ENCODE data around the gene SLC13A3. TPM values are rescaled to one million over a fixed set of nuclear protein-coding genes. Genes with fewer than 3 reads are reported as not detected.

The SLC13A3 gene, protein sequence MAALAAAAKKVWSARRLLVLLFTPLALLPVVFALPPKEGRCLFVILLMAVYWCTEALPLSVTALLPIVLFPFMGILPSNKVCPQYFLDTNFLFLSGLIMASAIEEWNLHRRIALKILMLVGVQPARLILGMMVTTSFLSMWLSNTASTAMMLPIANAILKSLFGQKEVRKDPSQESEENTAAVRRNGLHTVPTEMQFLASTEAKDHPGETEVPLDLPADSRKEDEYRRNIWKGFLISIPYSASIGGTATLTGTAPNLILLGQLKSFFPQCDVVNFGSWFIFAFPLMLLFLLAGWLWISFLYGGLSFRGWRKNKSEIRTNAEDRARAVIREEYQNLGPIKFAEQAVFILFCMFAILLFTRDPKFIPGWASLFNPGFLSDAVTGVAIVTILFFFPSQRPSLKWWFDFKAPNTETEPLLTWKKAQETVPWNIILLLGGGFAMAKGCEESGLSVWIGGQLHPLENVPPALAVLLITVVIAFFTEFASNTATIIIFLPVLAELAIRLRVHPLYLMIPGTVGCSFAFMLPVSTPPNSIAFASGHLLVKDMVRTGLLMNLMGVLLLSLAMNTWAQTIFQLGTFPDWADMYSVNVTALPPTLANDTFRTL
- under 1 TPM in 1 of 2 donors, not detected in 1; 0.21 TPM for total RNA-seq

DNA sequence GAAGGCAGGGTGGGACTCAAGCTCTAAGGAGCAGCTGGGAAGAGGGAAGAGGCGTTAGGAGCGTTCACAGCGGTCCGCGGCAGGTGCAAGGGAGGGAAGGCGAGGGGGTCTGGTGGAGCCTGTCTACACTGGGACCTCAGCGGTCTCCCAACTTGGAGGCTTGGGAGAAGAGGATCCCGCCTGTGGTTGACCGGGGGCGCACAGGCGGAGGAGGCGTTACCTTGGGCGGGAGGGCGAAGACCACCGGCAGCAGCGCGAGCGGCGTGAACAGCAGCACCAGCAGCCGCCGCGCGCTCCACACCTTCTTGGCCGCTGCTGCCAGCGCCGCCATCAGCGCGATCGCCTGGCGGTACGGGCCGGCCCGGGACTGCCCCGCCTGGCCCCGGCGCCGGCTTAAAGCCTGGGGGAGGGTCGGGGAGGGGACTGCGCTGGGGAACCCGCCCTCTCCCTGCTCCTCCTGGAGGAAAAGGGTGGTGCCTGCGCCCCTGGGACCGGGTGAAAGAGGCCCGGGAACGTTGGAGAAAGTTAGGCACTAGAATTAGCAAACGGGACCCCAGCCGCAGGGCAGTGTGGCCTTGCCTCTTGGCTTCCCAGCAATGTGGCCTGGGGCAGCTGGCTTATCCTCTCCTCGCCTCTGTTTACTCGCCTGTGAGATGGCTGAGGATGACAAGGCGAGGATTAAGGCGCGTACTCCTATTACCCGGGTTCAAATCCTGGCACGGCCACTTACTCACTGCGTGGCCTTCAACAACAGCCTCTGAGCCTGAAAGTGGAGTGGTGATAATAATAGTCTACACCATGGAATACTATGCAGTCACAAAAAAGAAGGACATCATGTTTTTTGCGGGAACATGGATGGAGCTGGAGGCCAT is at the start of gene SLC13A3:
Gene SLC13A3, minus strand, starts transcription at position 369 of the 872 bp plus-strand sequence. Its CDS starts 38 bp downstream, at position 331.
- H3K27me3 Mint-ChIP-seq (ENCODE audit: low read depth), result peaks cover 40% of the 10 kb centered on the region
- ATAC-seq (replicated peaks in 1 of 2) (no peak), DNase-seq (no peak)
- H3K4me1 Mint-ChIP-seq (ENCODE audit: low read depth), result peaks cover 6% of the 10 kb centered on the region
- no peak within 1 kb of the TSS for H3K27ac Mint-ChIP-seq
- H3K4me3 Mint-ChIP-seq, result peak within 1 kb of the TSS in 1 of 2 donors; percentile 46
- peaks cover 2 to 3% of the 10 kb centered on the region in 2 donors for H3K36me3 Mint-ChIP-seq (ENCODE audit: insufficient read depth in 2 of 2)
- H3K9me3 Mint-ChIP-seq, result no peaks in the 10 kb centered on the region

DNA sequence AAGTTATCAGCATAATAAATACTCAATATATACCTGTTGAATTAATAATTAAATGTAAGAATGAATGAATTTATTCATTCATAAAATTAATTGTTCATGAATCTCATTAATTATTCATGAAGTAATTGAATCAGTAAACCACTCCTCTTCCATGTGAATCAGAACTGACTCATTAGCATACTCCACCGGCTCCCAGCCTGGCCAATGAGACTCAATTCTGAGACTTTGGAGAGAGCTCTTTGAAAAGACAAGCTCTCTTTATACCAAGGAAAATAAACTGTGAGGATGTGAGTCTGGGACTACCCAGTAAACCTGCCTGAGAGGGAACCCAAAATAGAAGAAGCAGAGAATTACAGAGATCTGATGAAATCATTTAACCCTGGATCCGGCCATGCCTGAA is 49.8 kb upstream of the SLC13A3 start:
- peaks cover 19% of the 10 kb centered on the region for H3K27me3 Mint-ChIP-seq (ENCODE audit: low read depth)
- ATAC-seq (replicated peaks in 1 of 2) (no peak), DNase-seq (no peak)
- no peak overlapping the region for H3K4me3 Mint-ChIP-seq
- H3K27ac Mint-ChIP-seq, result no peak overlapping the region
- peaks cover 0 to under 1% of the 10 kb centered on the region in 2 donors for H3K36me3 Mint-ChIP-seq (ENCODE audit: insufficient read depth in 2 of 2)
- H3K9me3 Mint-ChIP-seq, result no peaks in the 10 kb centered on the region
- no peaks in the 10 kb centered on the region for H3K4me1 Mint-ChIP-seq (ENCODE audit: low read depth)

DNA sequence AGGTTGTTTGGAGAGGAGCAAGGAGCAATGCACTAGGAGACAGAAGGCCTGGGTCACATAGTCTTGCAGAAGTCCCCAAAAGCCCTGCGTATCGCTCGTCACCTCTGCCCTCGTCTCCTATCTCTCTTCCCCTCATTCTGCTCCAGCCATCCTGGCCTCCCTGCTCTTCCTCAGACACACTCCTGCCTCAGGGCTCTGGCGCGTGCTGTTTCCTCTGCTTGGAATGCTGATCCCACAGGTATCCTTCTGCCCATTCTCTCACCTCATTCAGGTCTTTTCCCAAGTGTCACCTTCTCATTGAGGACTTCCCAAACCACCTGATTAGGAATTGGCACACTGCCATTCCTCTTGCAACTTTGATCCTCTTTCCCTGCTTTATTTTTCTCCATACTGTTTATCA is 49.2 kb upstream of the SLC13A3 start:
- H3K36me3 Mint-ChIP-seq (ENCODE audit: insufficient read depth in 2 of 2), result no peaks in the 10 kb centered on the region
- H3K27me3 Mint-ChIP-seq (ENCODE audit: low read depth), result peaks cover 17% of the 10 kb centered on the region
- H3K4me1 Mint-ChIP-seq (ENCODE audit: low read depth), result no peaks in the 10 kb centered on the region
- H3K4me3 Mint-ChIP-seq, result no peak overlapping the region
- H3K27ac Mint-ChIP-seq, result no peak overlapping the region
- DNase-seq, result no peak
- no peaks in the 10 kb centered on the region for H3K9me3 Mint-ChIP-seq
- ATAC-seq (replicated peaks in 1 of 2), result no peak

DNA sequence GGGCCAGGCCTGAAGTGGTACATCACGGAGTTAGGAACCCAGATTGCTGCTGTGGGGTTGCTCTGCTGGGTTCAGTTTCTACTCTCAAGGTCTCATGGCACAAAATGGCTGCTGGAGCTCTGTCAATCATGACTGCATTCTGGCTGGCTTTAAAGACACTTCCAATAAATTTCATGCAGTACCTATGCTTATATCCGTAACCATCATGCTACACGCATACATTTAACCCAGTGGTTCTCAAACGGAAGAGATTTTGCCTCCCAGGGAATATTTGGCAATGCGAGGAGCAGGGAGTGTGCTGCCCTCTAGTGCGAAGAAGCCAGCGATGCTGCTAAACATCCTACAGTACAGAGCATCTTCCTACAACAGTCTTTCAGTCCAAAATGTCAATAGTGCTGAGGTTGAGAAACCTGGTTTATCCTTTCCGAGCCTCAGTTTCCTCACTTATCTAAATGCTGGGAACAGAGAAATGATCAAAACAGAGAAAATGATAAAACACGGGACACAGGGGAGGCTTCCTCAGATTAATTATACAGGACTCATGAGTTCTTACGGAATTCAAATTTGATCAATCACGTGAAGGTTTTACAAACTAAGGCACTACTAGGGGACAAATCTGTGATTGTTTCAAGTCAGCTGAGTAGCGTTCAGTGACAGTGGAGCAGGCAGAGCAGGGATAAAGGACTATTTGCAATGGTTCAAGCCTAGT is 48.5 kb upstream of the SLC13A3 start:
- no peaks in the 10 kb centered on the region for H3K9me3 Mint-ChIP-seq

DNA sequence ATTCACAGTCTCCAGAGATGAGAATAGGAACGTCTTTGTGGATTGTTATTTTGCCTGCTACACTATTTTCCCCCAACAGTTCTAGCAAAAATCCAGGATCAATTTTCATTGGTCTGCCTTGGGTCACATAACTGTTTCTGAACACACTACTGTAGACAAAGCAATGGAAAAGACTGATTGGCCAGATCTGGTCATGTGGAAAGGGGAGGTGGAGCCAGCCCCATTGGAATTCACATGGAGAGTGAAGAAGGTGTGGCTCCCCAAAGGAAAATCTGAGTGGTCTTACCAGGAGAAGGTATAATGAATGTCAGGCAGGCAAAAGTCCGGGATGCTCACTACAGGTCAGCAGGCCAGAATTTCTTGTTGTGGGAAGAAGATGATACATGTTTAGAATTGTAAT is 47.5 kb upstream of the SLC13A3 start:
- H3K27me3 Mint-ChIP-seq (ENCODE audit: low read depth), result peaks cover 8% of the 10 kb centered on the region
- no peaks in the 10 kb centered on the region for H3K9me3 Mint-ChIP-seq
- no peaks in the 10 kb centered on the region for H3K36me3 Mint-ChIP-seq (ENCODE audit: insufficient read depth in 2 of 2)

More for the DNA sequence above, 48.5 kb upstream of the SLC13A3 start:
- Mint-ChIP-seq H3K4me3 (no peak overlapping the region), H3K4me1 (ENCODE audit: low read depth) (no peaks in the 10 kb centered on the region), H3K27ac (no peak overlapping the region), H3K36me3 (ENCODE audit: insufficient read depth in 2 of 2) (no peaks in the 10 kb centered on the region), H3K27me3 (ENCODE audit: low read depth) (peaks cover 13% of the 10 kb centered on the region)
- ATAC-seq (replicated peaks in 1 of 2) (no peak), DNase-seq (no peak)

DNA sequence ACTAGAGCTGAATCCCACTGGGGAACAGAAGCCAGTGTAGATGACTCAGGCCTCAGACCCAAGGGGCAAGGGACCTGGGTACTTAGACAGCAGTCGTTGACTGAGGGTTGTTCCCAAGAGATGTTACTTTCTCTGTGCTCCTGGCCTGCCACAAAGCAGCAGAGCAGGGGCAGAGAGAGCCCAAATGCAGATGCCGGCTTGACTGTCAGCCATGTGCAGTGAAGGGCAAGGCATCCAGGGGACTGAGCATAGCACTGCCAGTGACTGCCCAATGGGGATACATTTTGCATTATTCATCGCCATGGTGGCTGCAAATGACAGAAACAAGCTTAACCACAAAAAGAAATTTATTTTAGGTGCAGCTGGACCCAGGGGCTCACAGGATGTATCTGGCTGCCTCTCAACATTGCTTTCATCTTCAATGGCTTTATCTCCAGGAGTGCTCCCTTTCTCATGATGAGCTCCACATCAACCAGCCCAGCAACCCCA is 45.6 kb upstream of the SLC13A3 start:
- H3K36me3 Mint-ChIP-seq (ENCODE audit: insufficient read depth in 2 of 2), result no peaks in the 10 kb centered on the region
- DNase-seq (no peak), ATAC-seq (replicated peaks in 1 of 2) (no peak)
- peaks cover 10% of the 10 kb centered on the region for H3K4me1 Mint-ChIP-seq (ENCODE audit: low read depth)
- H3K9me3 Mint-ChIP-seq, result no peaks in the 10 kb centered on the region
- H3K27me3 Mint-ChIP-seq (ENCODE audit: low read depth), result peaks cover 6% of the 10 kb centered on the region
- H3K4me3 Mint-ChIP-seq, result no peak overlapping the region
- H3K27ac Mint-ChIP-seq, result no peak overlapping the region

More for the DNA sequence above, 47.5 kb upstream of the SLC13A3 start:
- Mint-ChIP-seq H3K27ac (no peak overlapping the region), H3K4me3 (no peak overlapping the region), H3K4me1 (ENCODE audit: low read depth) (peaks cover 10% of the 10 kb centered on the region)
- DNase-seq (no peak), ATAC-seq (replicated peaks in 1 of 2) (no peak)

DNA sequence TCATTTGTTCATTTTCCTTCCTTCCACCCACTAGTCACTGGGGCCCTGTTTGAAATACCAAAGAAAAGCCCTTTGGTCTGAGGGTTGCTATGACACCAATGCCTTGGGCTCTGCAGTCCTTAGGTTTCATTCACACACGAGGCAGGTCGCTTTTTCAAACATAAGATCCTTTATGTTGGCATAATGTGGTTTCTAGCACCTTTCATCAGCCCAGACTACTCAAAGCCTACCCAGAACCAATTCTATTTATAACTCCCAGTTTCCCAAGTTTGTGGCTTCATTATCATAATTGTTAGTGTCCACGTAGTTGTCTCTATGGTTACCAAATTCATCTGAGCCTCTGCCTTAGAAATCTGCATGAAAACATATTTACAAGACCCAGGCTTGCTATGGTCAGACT is 44.6 kb upstream of the SLC13A3 start:
- no peak overlapping the region for H3K4me3 Mint-ChIP-seq
- DNase-seq (no peak), ATAC-seq (replicated peaks in 1 of 2) (peak; percentile 4 to 26)
- no peaks in the 10 kb centered on the region for H3K9me3 Mint-ChIP-seq
- no peak overlapping the region for H3K27ac Mint-ChIP-seq
- peaks cover 10% of the 10 kb centered on the region for H3K4me1 Mint-ChIP-seq (ENCODE audit: low read depth)
- H3K27me3 Mint-ChIP-seq (ENCODE audit: low read depth), result peaks cover 6% of the 10 kb centered on the region
- H3K36me3 Mint-ChIP-seq (ENCODE audit: insufficient read depth in 2 of 2), result no peaks in the 10 kb centered on the region

DNA sequence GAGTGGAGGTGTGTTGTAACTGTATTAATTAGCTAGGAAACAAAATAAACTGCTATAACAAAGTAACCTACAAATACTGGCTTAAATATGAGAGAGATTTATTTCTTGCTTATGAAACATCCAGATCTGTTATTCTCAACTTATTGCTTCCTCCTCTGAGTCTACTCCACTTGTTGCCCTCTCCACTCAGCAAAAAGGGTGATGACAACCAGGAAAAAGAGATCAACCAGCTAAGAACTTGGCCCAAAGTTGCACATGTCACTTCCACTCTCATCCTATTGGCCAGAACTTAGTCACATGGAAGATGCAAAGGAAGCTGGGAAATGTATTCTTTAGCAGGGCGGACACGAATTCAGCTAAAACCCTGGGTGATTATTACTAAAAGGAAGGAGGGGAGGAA is 43.2 kb upstream of the SLC13A3 start:
- Mint-ChIP-seq H3K4me3 (no peak overlapping the region), H3K27ac (no peak overlapping the region), H3K4me1 (ENCODE audit: low read depth) (peaks cover 18% of the 10 kb centered on the region), H3K9me3 (no peaks in the 10 kb centered on the region), H3K27me3 (ENCODE audit: low read depth) (no peaks in the 10 kb centered on the region), H3K36me3 (ENCODE audit: insufficient read depth in 2 of 2) (no peaks in the 10 kb centered on the region)
- ATAC-seq (replicated peaks in 1 of 2) (no peak), DNase-seq (no peak)

DNA sequence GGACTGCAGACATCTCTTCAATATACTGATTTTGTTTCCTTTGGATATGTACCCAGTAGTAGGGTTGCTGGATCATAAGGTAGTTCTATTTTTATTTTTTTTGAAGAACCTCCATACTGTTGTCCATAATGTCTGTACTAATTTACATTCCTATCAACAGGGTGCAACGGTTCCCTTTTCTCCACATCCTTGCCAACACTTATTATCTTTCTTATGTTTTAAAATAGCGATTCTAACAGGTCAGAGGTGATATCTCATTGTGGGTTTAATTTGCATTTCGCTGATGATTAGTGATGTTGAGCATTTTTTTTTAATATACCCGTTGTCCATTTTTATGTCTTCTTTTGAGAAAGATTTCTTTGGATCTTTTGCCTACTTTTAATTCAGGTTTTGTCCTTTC is 39.9 kb upstream of the SLC13A3 start:
- DNase-seq (no peak), ATAC-seq (replicated peaks in 1 of 2) (no peak)
- Mint-ChIP-seq H3K4me1 (ENCODE audit: low read depth) (peaks cover 43% of the 10 kb centered on the region), H3K27ac (peak overlapping the region; percentile 70), H3K36me3 (ENCODE audit: insufficient read depth in 2 of 2) (peaks cover 5 to 6% of the 10 kb centered on the region in 2 donors), H3K9me3 (no peaks in the 10 kb centered on the region), H3K4me3 (peak overlapping the region in 1 of 2 donors; percentile 51), H3K27me3 (ENCODE audit: low read depth) (no peaks in the 10 kb centered on the region)

DNA sequence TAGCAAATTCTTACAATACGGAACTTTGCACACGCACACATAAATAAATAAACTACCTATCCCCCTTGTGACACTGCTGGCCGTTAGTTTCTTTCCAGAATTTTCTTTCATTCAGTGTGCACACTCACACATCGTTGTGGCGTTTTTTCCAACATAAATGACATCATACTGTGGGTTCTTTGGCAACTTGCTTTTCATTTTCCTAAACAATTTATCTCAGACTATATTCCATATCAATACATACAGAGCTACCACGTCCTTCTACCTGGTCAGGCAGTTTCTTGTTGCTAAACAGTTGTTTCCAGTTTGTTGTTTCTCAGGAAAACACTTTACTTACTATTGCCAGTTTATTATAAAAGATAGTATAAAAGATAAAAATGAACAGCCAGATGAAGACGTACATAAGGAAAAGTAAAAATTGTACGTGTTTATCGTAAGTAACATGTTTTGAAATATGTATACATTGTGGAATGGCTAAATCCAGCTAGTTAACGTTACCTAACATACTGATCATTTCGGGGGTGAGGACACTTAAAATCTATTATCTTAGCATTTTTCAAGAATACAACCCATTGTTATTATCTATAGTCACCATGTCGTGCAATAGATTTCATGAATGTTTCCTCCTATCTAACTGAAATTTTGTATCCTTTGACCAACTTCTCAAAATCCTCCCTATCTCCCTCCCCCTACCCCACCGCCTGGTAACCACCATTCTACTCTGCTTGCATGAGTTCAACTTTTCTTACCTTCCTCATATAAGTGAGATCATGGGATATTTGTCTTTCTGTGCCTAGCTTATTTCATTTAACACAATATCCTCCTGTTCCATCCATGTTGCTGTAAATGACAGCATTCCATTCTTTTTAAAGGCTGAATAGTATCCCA is 39.2 kb upstream of the SLC13A3 start:
- peak overlapping the region; percentile 84 to 91 for H3K4me3 Mint-ChIP-seq
- H3K4me1 Mint-ChIP-seq (ENCODE audit: low read depth), result peaks cover 50% of the 10 kb centered on the region
- no peaks in the 10 kb centered on the region for H3K9me3 Mint-ChIP-seq
- H3K36me3 Mint-ChIP-seq (ENCODE audit: insufficient read depth in 2 of 2), result peaks cover 7 to 10% of the 10 kb centered on the region in 2 donors
- no peaks in the 10 kb centered on the region for H3K27me3 Mint-ChIP-seq (ENCODE audit: low read depth)
- DNase-seq (no peak), ATAC-seq (replicated peaks in 1 of 2) (no peak)
- H3K27ac Mint-ChIP-seq, result peak overlapping the region; percentile 70

DNA sequence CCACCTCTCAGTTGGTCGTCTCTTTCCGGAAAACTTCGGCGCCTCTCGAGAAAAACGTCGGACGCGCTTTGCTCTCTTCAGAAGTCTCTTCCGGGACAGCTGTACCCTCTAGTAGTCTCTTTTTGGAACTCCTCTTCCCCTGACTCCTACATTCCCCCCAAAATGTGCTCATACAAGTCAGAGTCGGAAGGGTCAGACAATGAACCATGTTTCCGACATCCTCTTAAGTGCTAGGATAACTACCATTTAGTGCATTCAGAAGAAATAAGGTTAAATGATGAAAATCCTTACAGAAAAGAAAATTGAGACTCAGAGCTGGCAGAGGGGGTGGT is 38.5 kb upstream of the SLC13A3 start:
- peaks cover 55% of the 10 kb centered on the region for H3K4me1 Mint-ChIP-seq (ENCODE audit: low read depth)
- H3K27me3 Mint-ChIP-seq (ENCODE audit: low read depth), result no peaks in the 10 kb centered on the region
- DNase-seq (no peak), ATAC-seq (replicated peaks in 1 of 2) (no peak)
- H3K36me3 Mint-ChIP-seq (ENCODE audit: insufficient read depth in 2 of 2), result peaks cover 9 to 13% of the 10 kb centered on the region in 2 donors
- H3K27ac Mint-ChIP-seq, result peak overlapping the region; percentile 83
- no peaks in the 10 kb centered on the region for H3K9me3 Mint-ChIP-seq
- H3K4me3 Mint-ChIP-seq, result peak overlapping the region; percentile 84 to 91
